Neural progenitor cell (in vitro differentiated cells): Measurements from ENCODE around the gene TUFT1. TPM values are rescaled to one million over a fixed set of nuclear protein-coding genes. Genes with fewer than 3 reads are reported as not detected.

ENCODE experiments used
- DNase-seq: peaks from one replicate; pipeline ENCODE4 v3.0.0-alpha.2; 2016; ENCODE audit warnings: low spot score
- H2AFZ ChIP-seq: fragments of 200-600 bp; sonication (generic); replicated peaks from 2 replicates; pipeline ENCODE4 v1.6.1; 2016; ENCODE audit warnings: antibody characterized with exemption
- H3F3A ChIP-seq: fragments of 200-600 bp; sonication (generic); 2 replicates; pipeline ENCODE4 v1.6.1; 2016; ENCODE audit warnings: antibody characterized with exemption, low read depth
- H3K27ac ChIP-seq: fragments of 200-600 bp; sonication (generic); 2 replicates; pipeline ENCODE4 v1.5.1; 2016; ENCODE audit warnings: mild to moderate bottlenecking
- H3K27me3 ChIP-seq: fragments of 200-600 bp; sonication (generic); 2 replicates; pipeline ENCODE4 v1.6.1; 2016; ENCODE audit warnings: mild to moderate bottlenecking, moderate library complexity
- H3K36me3 ChIP-seq: fragments of 200-600 bp; sonication (generic); 2 replicates; pipeline ENCODE4 v1.5.1; 2016
- H3K4me1 ChIP-seq: fragments of 200-600 bp; sonication (generic); 2 replicates; pipeline ENCODE4 v1.6.1; 2016; ENCODE audit warnings: mixed run types
- H3K4me2 ChIP-seq: fragments of 200-600 bp; sonication (generic); 2 replicates; pipeline ENCODE4 v1.6.1; 2016
- H3K4me3 ChIP-seq: fragments of 200-600 bp; sonication (generic); 2 replicates; pipeline ENCODE4 v1.5.1; 2016
- H3K79me2 ChIP-seq: fragments of 200-600 bp; sonication (generic); 2 replicates; pipeline ENCODE4 v1.6.1; 2016; ENCODE audit warnings: low read depth
- H3K9ac ChIP-seq: fragments of 200-600 bp; sonication (generic); 2 replicates; pipeline ENCODE4 v1.6.1; 2016
- H3K9me3 ChIP-seq: fragments of 200-600 bp; sonication (generic); 2 replicates; pipeline ENCODE4 v1.5.1; 2016; ENCODE audit warnings: low read depth
- H4K20me1 ChIP-seq: fragments of 200-600 bp; sonication (generic); 2 replicates; pipeline ENCODE4 v1.6.1; 2016; ENCODE audit warnings: low read depth
- H3K27ac Mint-ChIP-seq: 3 replicates; pipeline ENCODE4 v1.8.0; 2021; ENCODE audit warnings: mixed read lengths
- H3K27me3 Mint-ChIP-seq: 2 replicates; pipeline ENCODE4 v1.8.0; 2022; ENCODE audit warnings: low read depth, mild to moderate bottlenecking, inconsistent platforms, moderate library complexity, mixed read lengths; ENCODE audit not compliant: insufficient read depth
- H3K36me3 Mint-ChIP-seq: 3 replicates; pipeline ENCODE4 v1.8.0; 2021; ENCODE audit warnings: mixed read lengths
- H3K4me1 Mint-ChIP-seq: 3 replicates; pipeline ENCODE4 v1.8.0; 2021; ENCODE audit warnings: mixed read lengths
- H3K4me3 Mint-ChIP-seq: 3 replicates; pipeline ENCODE4 v1.8.0; 2021; ENCODE audit warnings: mild to moderate bottlenecking, moderate library complexity, mixed read lengths
- H3K9me3 Mint-ChIP-seq: 3 replicates; pipeline ENCODE4 v1.8.0; 2020; ENCODE audit warnings: mixed read lengths
- CTCF ChIP-seq: fragments of 200-600 bp; sonication (generic); IDR thresholded peaks from 2 replicates; pipeline ENCODE4 v1.5.1; 2017; ENCODE audit warnings: antibody characterized with exemption, mild to moderate bottlenecking
- EZH2 ChIP-seq: fragments of 200-600 bp; sonication (generic); IDR thresholded peaks from 2 replicates; pipeline ENCODE4 v1.6.1; 2017; ENCODE audit warnings: antibody characterized with exemption, mild to moderate bottlenecking, moderate library complexity
- EZH2phosphoT487 ChIP-seq: fragments of 200-600 bp; sonication (generic); IDR thresholded peaks from 2 replicates; pipeline ENCODE4 v1.6.1; 2017; ENCODE audit warnings: antibody characterized with exemption
- microRNA counts: library from miRNA; unstranded; fragments of <30 nt; microRNA quantifications from one replicate; lab custom pipeline; 2016
- microRNA-seq: library from miRNA; unstranded; fragments of <30 nt; microRNA quantifications from one replicate; pipeline ENCODE4, GENCODE V29; 2016
- small RNA-seq: library from RNA; depleted of rRNA; stranded (forward); fragments of <200 nt; gene quantifications from one replicate; pipeline ENCODE3, GENCODE V24; 2015
- total RNA-seq: library from RNA; depleted of rRNA; stranded (reverse); fragments of >200 nt; gene quantifications from 2 replicates; pipeline ENCODE4 v1.2.3, GENCODE V29; 2015; ENCODE audit warnings: low replicate concordance

The TUFT1 gene
- total RNA-seq, 1 donor from 2014 or later, result 9.3 TPM

GRCh38 chr1:151629278-151629677 is 89.2 kb downstream of the TUFT1 start:
- H3K4me1 ChIP-seq, result peaks cover 9% of the 10 kb centered on the region
- H2AFZ ChIP-seq, result no peak overlapping the region
- H3K79me2 ChIP-seq, result peaks cover 88% of the 10 kb centered on the region
- H3K4me3 ChIP-seq, result no peak overlapping the region
- H3K36me3 Mint-ChIP-seq, result peaks cover 17% of the 10 kb centered on the region
- TF ChIP-seq CTCF (no peak), EZH2phosphoT487 (no peak), EZH2 (no peak)
- no peaks in the 10 kb centered on the region for H3K9me3 ChIP-seq
- peaks cover 10% of the 10 kb centered on the region for H4K20me1 ChIP-seq
- H3K4me1 Mint-ChIP-seq, result peaks cover 12% of the 10 kb centered on the region
- no peaks in the 10 kb centered on the region for H3K27me3 ChIP-seq
- no peaks in the 10 kb centered on the region for H3K36me3 ChIP-seq
- no peak overlapping the region for H3K9ac ChIP-seq
- H3K4me3 Mint-ChIP-seq, result no peak overlapping the region
- H3K4me2 ChIP-seq, result no peak overlapping the region
- no peak overlapping the region for H3K27ac Mint-ChIP-seq
- no peak overlapping the region for H3K27ac ChIP-seq
- H3K27me3 Mint-ChIP-seq, result no peaks in the 10 kb centered on the region
- H3F3A ChIP-seq, result peaks cover 4% of the 10 kb centered on the region
- H3K9me3 Mint-ChIP-seq, result no peaks in the 10 kb centered on the region
- no peak for DNase-seq

MicroRNA genes within 50 kb of the gene (microRNA counts, 767-probe panel; counts per million panel counts)
- microRNA hsa-miR-554 (lab: Ali Mortazavi, UCI), result 460 counts per million, percentile 90 among the panel's probes with 10 or more counts

Small RNAs within 50 kb of the gene (microRNA-seq; reads per million reads assigned to microRNA genes)
- not detected for gene MIR554

Small RNAs within 50 kb of the gene (small RNA-seq; reads per million reads assigned to genes)
- not detected for gene MIR554
- gene RF00405, result not detected
- not detected for gene RNU6-1062P

Other genes starting within 250 kb of the TUFT1 start
- 19.0 and 33.5 TPM in 2 replicates for gene PI4KB, start 212.9 kb upstream of the TUFT1 start, total RNA-seq
- gene RFX5, start 193.1 kb upstream of the TUFT1 start, total RNA-seq, result 87.5 and 108 TPM in 2 replicates
- 38.5 and 63.2 TPM in 2 replicates for gene SELENBP1, start 167.6 kb upstream of the TUFT1 start, total RNA-seq
- 267 and 321 TPM in 2 replicates for gene PSMB4, start 140.7 kb upstream of the TUFT1 start, total RNA-seq
- gene POGZ, start 80.8 kb upstream of the TUFT1 start, total RNA-seq, result 61.5 and 71.6 TPM in 2 replicates
- 5.4 and 12.4 TPM in 2 replicates for gene CGN, start 28.9 kb upstream of the TUFT1 start, total RNA-seq
- gene SNX27, start 71.7 kb downstream of the TUFT1 start, total RNA-seq, result 30.5 and 34.1 TPM in 2 replicates
- gene CELF3, start 176.5 kb downstream of the TUFT1 start, total RNA-seq, result 0.17 and 1.1 TPM in 2 replicates
- not detected in 2 replicates for gene RIIAD1, start 181.2 kb downstream of the TUFT1 start, total RNA-seq
- 86.4 and 91.0 TPM in 2 replicates for gene MRPL9, start 223.2 kb downstream of the TUFT1 start, total RNA-seq